Measurements from ENCODE around the gene DNAJB12.

DNAJB12 gene

GRCh38 chr10:72285972-72286521 lies 68.7 kb downstream of the DNAJB12 start:
- TF ChIP-seq, protein P1, sequence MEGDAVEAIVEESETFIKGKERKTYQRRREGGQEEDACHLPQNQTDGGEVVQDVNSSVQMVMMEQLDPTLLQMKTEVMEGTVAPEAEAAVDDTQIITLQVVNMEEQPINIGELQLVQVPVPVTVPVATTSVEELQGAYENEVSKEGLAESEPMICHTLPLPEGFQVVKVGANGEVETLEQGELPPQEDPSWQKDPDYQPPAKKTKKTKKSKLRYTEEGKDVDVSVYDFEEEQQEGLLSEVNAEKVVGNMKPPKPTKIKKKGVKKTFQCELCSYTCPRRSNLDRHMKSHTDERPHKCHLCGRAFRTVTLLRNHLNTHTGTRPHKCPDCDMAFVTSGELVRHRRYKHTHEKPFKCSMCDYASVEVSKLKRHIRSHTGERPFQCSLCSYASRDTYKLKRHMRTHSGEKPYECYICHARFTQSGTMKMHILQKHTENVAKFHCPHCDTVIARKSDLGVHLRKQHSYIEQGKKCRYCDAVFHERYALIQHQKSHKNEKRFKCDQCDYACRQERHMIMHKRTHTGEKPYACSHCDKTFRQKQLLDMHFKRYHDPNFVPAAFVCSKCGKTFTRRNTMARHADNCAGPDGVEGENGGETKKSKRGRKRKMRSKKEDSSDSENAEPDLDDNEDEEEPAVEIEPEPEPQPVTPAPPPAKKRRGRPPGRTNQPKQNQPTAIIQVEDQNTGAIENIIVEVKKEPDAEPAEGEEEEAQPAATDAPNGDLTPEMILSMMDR (IDR thresholded peaks at IDR 0.05; ENCODE audit: low read depth, low read length) = no peak
- H3K4me3 ChIP-seq (ENCODE audit: low read depth, low read length) = no peak overlapping the region

- H3K4me3 ChIP-seq (ENCODE audit: low read depth, low read length) = no peak overlapping the region
- TF ChIP-seq, protein P1 (IDR thresholded peaks at IDR 0.05; ENCODE audit: low read depth, low read length) = no peak
These were observed 71.6 kb downstream of the DNAJB12 start for GRCh38 chr10:72283131-72283530.
